ENCODE data around the gene PDLIM1. TPM values are rescaled to one million over a fixed set of nuclear protein-coding genes. Genes with fewer than 3 reads are reported as not detected.

Gene PDLIM1
- total and polyA plus RNA-seq, 3 experiments from 2014 or later = 0.88 to 11.7 (median 1.4) TPM

DNA sequence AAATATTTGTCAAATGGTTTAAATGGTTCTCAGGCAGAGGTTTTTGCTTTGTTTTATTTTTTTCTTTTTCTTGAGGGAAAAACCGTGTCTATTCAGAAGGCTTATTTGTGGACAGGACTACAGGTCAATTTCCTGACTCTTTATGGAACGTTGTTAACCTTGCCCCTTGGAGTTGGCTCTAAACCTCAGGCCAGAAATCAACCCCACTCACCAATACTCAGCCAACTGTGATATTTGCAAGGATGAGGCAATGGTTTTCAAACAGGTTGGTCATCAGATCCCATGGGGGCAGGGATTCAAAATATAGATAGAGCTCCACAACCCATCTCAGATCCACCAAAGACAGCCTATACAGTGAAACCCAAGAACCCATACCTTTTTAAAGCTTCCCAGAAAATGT, 10.2 kb downstream of the PDLIM1 start:
- Mint-ChIP-seq H3K4me3 (no peak overlapping the region), H3K27me3 (no peaks in the 10 kb centered on the region), H3K9me3 (no peaks in the 10 kb centered on the region), H3K36me3 (no peaks in the 10 kb centered on the region), H3K4me1 (peaks cover 6 to 7% (median 6%) of the 10 kb centered on the region in 3 donors), H3K27ac (no peak overlapping the region)
- Histone ChIP-seq H3K4me3 (ENCODE audit: low read length) (no peak overlapping the region), H3K4me1 (ENCODE audit: insufficient read depth, low read length) (no peaks in the 10 kb centered on the region), H3K27ac (ENCODE audit: low read depth, low read length) (no peak overlapping the region), H3K27me3 (ENCODE audit: insufficient read depth, low read length, poor library complexity, severe bottlenecking) (no peaks in the 10 kb centered on the region), H3K9me3 (ENCODE audit: low read length) (no peaks in the 10 kb centered on the region), H3K36me3 (ENCODE audit: insufficient read depth, low read length) (no peaks in the 10 kb centered on the region)
- ChIA-PET CTCF (no interaction called here), POLR2A (no interaction called here)
- DNase-seq = no peak

DNA sequence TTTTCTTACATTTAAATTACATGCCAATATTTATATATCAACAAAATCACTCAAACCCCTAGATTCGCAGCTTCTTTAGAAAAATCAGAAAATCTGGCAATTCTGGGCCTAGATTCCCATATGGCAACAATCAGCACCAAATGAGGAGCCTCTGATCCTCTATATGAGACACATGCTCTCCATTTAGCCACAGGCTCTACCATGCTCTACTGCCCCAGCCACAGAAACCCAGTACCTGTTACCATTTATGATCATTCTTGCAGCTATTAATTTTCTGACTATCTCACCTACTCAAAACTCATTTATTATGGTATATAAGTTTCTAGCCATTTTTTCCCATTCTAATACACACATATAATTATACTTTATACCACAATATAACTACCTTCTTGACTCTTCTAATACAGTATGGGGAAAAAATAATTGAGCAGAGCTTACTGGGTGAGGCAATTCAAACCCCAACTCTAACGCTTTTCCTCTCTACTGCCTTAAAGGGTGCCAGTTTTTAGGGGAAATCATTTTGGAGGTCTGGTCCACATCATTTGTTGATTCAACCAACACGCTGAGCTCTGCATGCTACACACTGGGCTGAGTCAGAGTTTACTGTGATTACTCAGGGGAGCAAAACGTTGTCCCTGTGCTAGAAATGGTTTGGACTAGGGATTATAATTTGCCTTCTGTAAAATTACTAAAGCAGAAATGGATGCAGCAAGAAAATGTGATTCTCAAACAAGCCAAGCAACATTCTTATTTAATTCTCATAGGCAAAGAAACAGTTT, 11.6 kb downstream of the PDLIM1 start:
- Mint-ChIP-seq H3K36me3 (no peaks in the 10 kb centered on the region), H3K4me3 (no peak overlapping the region), H3K27me3 (no peaks in the 10 kb centered on the region), H3K9me3 (no peaks in the 10 kb centered on the region), H3K4me1 (no peaks in the 10 kb centered on the region), H3K27ac (no peak overlapping the region)
- no peaks in the 10 kb centered on the region for H3K36me3 ChIP-seq (ENCODE audit: insufficient read depth, low read length)
- no peak overlapping the region for H3K27ac ChIP-seq (ENCODE audit: low read depth, low read length)
- H3K27me3 ChIP-seq (ENCODE audit: insufficient read depth, low read length, poor library complexity, severe bottlenecking) = no peaks in the 10 kb centered on the region
- ChIA-PET POLR2A (no interaction called here), CTCF (no interaction called here)
- no peaks in the 10 kb centered on the region for H3K9me3 ChIP-seq (ENCODE audit: low read length)
- no peaks in the 10 kb centered on the region for H3K4me1 ChIP-seq (ENCODE audit: insufficient read depth, low read length)
- H3K4me3 ChIP-seq (ENCODE audit: low read length) = no peak overlapping the region
- no peak for DNase-seq

DNA sequence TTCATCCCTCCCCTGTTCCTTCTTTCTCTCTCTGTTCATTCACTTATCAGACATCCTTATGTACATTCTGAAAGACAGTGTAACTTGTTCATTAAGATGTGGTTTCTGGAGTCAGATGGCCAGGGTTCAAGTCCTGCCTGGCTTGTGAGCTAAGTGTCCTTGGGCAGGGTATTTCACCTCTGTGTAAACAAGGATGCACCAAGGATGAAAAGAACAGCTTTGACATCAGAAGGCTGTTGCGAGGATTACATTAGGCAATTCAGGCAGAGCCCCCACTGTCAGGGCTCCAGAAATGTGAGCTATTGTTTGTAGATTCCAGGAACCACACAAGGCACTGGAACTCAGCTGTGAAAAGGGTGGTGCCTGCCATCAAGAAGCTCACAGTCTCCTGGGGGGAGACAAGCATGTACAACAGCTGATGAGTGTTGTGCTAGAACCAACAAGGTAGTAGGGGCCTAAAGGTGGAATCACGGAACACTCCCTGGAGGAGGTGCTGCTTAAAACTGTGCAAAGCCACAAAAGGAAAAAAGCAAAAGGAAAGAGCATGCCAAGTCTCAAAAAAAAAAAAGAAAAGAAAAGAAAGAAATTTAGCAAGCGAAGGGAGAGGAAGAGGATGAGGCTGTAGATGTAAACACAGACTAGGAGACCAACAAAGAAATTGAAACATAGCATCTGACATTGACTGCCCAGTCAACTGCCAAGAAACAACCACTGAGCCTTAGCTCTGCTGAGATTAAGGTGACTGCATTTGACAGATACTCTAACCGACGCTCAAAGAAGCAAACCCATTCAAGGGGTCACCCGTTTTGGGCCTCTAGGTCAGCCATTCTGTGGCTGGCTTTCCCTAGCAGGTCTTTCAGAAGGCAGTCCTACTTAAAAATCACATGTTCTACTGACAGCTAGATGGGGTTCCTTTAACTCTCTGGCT, 12.5 kb downstream of the PDLIM1 start:
- Mint-ChIP-seq H3K27ac (no peak overlapping the region), H3K4me3 (no peak overlapping the region), H3K36me3 (no peaks in the 10 kb centered on the region), H3K4me1 (no peaks in the 10 kb centered on the region), H3K9me3 (no peaks in the 10 kb centered on the region), H3K27me3 (no peaks in the 10 kb centered on the region)
- ChIA-PET CTCF (interaction anchor here (1.4 kb wide), 1 partner anchor 33 kb away, joined by 3 read pairs; no protein-coding TSS in a partner anchor), POLR2A (no interaction called here)
- Histone ChIP-seq H3K4me1 (ENCODE audit: insufficient read depth, low read length) (no peaks in the 10 kb centered on the region), H3K27me3 (ENCODE audit: insufficient read depth, low read length, poor library complexity, severe bottlenecking) (no peaks in the 10 kb centered on the region), H3K4me3 (ENCODE audit: low read length) (no peak overlapping the region), H3K36me3 (ENCODE audit: insufficient read depth, low read length) (no peaks in the 10 kb centered on the region), H3K9me3 (ENCODE audit: low read length) (no peaks in the 10 kb centered on the region), H3K27ac (ENCODE audit: low read depth, low read length) (no peak overlapping the region)
- DNase-seq = no peak

DNA sequence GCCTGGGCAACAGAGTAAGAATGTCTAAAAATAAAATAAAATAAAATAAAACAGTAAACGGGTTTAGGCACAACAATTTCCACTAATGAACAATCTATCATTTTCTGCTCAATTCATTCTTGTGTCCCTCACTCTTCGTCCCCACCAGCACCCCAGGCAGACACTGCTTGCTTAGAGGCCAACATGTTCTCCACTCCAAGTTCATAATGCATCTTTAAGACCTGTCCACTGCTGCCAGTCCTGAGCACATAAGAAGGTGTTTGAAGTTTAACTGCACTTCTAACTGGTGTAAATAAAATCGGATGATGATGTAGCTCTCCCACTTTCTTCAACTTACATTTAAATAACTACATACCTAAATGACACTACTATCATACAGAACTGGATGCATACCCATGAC, 13.2 kb downstream of the PDLIM1 start:
- H3K4me1 Mint-ChIP-seq = no peaks in the 10 kb centered on the region
- no peak overlapping the region for H3K4me3 Mint-ChIP-seq
- H3K27me3 Mint-ChIP-seq = no peaks in the 10 kb centered on the region
- H3K9me3 Mint-ChIP-seq = no peaks in the 10 kb centered on the region
- ChIA-PET POLR2A (no interaction called here), CTCF (interaction anchor here (1.4 kb wide), 1 partner anchor 32 kb away, joined by 3 read pairs; no protein-coding TSS in a partner anchor)
- Histone ChIP-seq H3K9me3 (ENCODE audit: low read length) (no peaks in the 10 kb centered on the region), H3K4me1 (ENCODE audit: insufficient read depth, low read length) (no peaks in the 10 kb centered on the region), H3K4me3 (ENCODE audit: low read length) (no peak overlapping the region), H3K27ac (ENCODE audit: low read depth, low read length) (no peak overlapping the region), H3K27me3 (ENCODE audit: insufficient read depth, low read length, poor library complexity, severe bottlenecking) (no peaks in the 10 kb centered on the region), H3K36me3 (ENCODE audit: insufficient read depth, low read length) (no peaks in the 10 kb centered on the region)
- no peak for DNase-seq
- no peaks in the 10 kb centered on the region for H3K36me3 Mint-ChIP-seq
- no peak overlapping the region for H3K27ac Mint-ChIP-seq

DNA sequence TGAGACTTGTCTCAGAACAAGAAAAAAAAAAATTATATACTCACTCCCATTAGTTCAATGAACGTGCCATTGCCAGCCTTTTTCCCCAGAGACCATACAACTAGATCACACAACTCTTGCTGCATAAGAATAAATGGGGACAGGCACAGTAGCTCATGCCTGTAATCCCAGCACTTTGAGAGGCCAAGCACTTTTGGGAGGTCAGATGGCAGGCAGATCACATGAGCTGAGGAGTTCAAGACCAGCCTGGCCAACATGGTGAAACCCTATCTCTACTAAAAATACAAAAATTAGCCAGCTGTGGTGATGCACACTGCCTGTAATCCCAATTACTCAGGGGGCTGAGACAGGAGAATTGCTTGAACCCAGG, 13.6 kb downstream of the PDLIM1 start:
- Mint-ChIP-seq H3K4me1 (no peaks in the 10 kb centered on the region), H3K4me3 (no peak overlapping the region), H3K9me3 (no peaks in the 10 kb centered on the region), H3K27ac (no peak overlapping the region), H3K27me3 (no peaks in the 10 kb centered on the region), H3K36me3 (no peaks in the 10 kb centered on the region)
- POLR2A ChIA-PET = no interaction called here
- no peak for DNase-seq
- H3K27me3 ChIP-seq (ENCODE audit: insufficient read depth, low read length, poor library complexity, severe bottlenecking) = no peaks in the 10 kb centered on the region
- no peaks in the 10 kb centered on the region for H3K9me3 ChIP-seq (ENCODE audit: low read length)
- H3K4me3 ChIP-seq (ENCODE audit: low read length) = no peak overlapping the region
- H3K27ac ChIP-seq (ENCODE audit: low read depth, low read length) = no peak overlapping the region
- no peaks in the 10 kb centered on the region for H3K4me1 ChIP-seq (ENCODE audit: insufficient read depth, low read length)
- no peaks in the 10 kb centered on the region for H3K36me3 ChIP-seq (ENCODE audit: insufficient read depth, low read length)
- CTCF ChIA-PET = interaction anchor here (1.4 kb wide), 1 partner anchor 32 kb away, joined by 3 read pairs; no protein-coding TSS in a partner anchor

DNA sequence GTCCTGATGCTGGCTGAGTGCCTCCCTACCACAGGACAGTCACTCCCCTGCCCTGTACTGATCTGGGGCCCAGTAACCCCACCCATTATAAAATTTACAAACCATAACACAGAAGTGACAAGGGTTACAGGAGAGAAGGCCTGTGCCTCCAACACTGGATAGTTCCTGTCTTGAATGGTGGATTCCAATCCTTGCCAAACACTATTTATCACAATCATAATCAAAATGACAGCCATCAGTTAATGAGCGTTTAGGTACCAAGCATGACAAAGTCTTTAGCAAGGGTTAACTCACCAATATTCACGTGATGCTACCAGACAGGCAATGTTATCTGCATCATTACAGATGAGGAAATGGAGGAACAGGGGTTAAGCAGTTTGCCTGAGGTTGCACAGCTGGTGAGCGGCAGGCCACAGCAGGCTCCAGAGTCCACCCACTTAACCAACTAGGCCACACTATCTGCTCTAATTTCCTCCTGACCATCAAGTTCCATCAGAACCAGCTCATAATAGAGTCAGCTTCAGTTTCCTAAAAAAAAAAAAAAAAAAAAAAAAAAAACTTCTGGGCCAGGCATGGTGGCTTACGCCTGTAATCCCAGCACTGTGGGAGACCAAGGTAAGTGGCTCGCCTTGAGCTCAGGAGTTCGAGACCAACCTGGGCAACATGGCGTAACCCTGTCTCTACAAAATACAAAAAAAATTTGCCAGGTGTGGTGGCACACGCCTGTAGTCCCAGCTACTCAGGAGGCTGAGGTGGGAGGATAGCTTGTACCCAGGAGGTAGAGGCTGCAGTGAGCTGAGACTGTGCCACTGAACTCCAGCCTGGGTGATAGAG, 14.2 kb downstream of the PDLIM1 start:
- no peaks in the 10 kb centered on the region for H3K4me1 Mint-ChIP-seq
- no peaks in the 10 kb centered on the region for H3K9me3 Mint-ChIP-seq
- no peaks in the 10 kb centered on the region for H3K9me3 ChIP-seq (ENCODE audit: low read length)
- no peaks in the 10 kb centered on the region for H3K27me3 ChIP-seq (ENCODE audit: insufficient read depth, low read length, poor library complexity, severe bottlenecking)
- POLR2A ChIA-PET = no interaction called here
- no peak for DNase-seq
- CTCF ChIA-PET = no interaction called here
- H3K36me3 ChIP-seq (ENCODE audit: insufficient read depth, low read length) = no peaks in the 10 kb centered on the region
- H3K4me3 Mint-ChIP-seq = no peak overlapping the region
- H3K27ac ChIP-seq (ENCODE audit: low read depth, low read length) = no peak overlapping the region
- no peaks in the 10 kb centered on the region for H3K36me3 Mint-ChIP-seq
- no peak overlapping the region for H3K4me3 ChIP-seq (ENCODE audit: low read length)
- no peak overlapping the region for H3K27ac Mint-ChIP-seq
- H3K4me1 ChIP-seq (ENCODE audit: insufficient read depth, low read length) = no peaks in the 10 kb centered on the region
- no peaks in the 10 kb centered on the region for H3K27me3 Mint-ChIP-seq

DNA sequence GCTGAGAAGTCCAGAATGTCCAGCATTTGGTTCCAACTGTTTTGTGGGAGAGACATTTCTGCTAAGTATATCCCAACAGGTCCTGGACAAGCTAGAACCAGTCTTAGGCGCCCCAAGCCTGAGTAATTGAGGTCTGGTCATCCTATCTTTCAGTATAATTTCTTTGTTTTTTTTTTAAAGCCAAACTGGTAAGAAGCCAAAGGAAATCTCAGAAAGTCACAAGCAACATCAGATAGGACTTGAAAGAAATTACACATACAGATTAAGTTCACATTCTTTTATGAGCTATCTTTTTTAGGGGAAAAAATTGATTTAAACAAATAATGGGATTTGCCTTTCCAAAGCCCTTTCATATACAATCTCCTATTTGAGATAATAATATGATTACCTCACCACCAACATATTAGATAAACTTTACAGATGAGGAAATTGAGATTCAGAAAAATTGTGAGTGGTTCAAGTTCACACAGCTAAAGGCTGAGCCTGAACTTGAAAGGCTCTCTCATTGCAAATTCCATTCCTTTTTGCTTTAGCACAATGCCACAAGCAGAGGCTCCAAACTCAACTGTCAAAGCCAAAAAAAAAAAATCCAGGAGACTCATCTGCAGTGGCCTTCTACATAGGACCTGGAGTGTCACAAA, 15.0 kb downstream of the PDLIM1 start:
- no peak for DNase-seq
- H3K9me3 Mint-ChIP-seq = no peaks in the 10 kb centered on the region
- Histone ChIP-seq H3K27me3 (ENCODE audit: insufficient read depth, low read length, poor library complexity, severe bottlenecking) (no peaks in the 10 kb centered on the region), H3K4me1 (ENCODE audit: insufficient read depth, low read length) (no peaks in the 10 kb centered on the region), H3K27ac (ENCODE audit: low read depth, low read length) (no peak overlapping the region), H3K9me3 (ENCODE audit: low read length) (no peaks in the 10 kb centered on the region), H3K36me3 (ENCODE audit: insufficient read depth, low read length) (no peaks in the 10 kb centered on the region), H3K4me3 (ENCODE audit: low read length) (no peak overlapping the region)
- no peaks in the 10 kb centered on the region for H3K27me3 Mint-ChIP-seq
- H3K4me3 Mint-ChIP-seq = no peak overlapping the region
- no peaks in the 10 kb centered on the region for H3K4me1 Mint-ChIP-seq
- ChIA-PET POLR2A (no interaction called here), CTCF (no interaction called here)
- no peak overlapping the region for H3K27ac Mint-ChIP-seq
- H3K36me3 Mint-ChIP-seq = no peaks in the 10 kb centered on the region
